Stimulated activated CD8-positive, alpha-beta memory T cell treated with anti-CD3 and anti-CD28 coated beads, Interleukin-15, amount 100 ng/mL, for 4 hours (primary cell): ENCODE data around the gene INPP5E.

Experiments
- DNase-seq, 2 donors: peaks; one replicate each; pipeline ENCODE4 v3.0.0-alpha.2; 2020; ENCODE audit warnings: low read depth in 2 of 2

INPP5E gene

DNA sequence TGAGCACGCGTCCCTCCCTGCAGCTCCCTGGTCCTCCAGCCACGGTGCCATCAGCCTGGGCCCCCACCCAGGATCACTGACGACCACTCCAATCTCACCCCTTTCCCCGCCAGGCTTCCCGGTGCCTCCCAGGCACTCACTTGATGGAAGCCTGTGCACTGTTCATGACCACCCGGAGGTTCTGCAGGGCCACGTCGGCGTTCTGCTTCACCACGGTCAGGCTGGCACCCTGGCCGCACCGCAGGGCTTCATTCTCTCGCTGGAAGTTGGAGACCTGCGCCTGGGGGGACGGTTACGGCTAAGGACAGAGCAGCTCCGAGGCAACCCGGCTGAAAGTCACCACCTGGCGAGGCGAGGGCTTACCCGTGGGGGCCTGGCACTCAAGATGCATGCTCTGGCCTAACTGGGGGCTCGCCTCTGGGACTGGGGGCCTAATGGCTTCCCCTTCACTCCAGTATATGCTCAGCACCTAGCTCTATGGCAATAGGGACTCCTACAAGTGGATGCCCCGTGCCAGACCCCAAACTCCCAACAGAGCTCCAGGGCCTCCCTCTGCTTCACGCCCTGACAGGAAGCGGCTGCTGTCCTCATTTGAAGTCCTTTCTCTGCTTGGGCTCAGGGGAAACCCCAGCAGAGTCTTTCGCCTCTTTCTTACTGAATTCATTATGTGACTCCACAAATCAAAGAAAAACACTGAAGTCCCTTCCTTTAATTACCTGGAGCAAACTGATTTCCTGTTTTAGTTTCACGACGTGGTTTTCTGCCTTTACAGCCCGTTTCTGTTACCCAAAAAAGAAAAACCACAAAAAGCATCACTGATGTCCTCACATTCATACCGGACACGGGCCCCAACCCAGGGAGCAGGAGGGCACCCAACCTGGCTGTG, 35.5 kb downstream of the INPP5E start:
- DNase-seq: no peak

DNA sequence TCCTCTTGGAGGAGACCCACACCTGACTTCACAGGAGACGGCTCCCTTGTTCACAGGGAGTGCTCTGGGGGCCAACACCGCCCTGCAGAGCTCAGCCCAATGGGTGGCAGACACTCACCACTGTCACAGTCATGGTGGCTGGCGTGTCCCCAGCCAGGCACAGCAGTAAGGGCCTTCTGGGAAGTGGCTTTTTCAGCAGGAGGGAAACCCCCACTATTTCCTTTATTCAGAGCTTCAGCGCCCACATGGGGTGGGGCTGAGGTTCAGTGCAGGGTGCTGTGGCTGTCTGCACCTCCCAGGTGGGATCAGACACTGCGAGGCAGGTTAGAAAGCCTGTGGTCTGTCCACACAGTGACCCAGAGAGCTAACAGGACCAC, 36.1 kb downstream of the INPP5E start:
- peak; percentile 59 to 73 for DNase-seq

DNA sequence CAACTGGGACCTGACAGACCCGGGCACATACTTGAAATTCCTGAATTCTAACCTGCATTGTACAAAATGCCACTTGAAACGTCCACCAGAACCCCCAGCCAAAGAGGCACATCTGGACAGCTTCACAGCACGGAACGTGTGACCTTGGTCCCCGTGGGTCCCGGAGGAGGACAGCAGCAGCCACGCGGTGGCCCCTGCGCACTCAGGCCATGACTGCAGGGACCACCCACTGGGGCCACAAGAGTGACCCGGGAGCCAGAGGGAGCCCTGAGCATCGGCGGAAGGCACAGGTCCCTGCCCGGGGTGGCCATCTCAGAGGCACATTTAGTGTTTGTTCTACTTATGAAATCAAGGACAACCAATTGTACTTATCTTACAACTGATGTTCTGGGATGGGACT, 37.6 kb downstream of the INPP5E start:
- no peak for DNase-seq

DNA sequence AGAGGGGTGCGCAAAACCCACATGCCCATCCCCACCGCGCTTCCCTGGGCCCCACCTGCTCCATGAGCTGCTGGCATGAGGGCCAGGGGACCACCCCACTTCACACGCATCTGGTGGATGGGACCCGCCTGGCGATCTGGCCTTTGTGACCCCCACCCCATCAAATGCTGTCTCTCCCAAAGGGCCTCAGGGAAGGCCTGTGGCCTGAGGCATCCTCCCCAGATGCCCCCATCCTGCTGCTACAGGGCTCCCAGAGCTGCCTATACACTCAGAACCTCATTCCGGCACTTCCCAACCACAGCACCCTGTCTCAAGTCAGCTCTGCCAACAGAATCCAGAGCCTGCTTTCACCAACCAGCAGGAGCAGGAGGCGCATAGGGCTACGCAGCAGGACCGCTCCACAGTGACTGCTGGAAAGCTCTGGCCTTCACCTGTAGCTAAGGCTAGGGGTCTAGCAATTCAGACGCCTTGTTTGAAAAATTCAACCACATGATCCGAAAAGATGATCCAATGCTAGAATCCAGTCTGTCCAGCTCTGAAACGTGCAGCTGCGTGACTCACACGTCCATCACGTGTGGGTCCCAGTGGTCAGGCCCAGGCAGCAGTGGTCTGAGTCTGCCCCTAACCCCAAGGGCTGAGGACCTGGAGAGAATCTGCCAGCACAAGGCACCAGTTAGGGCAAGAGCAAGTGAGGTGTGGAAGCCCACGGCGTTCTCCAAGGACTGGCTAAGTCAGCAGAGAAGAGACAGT, 38.3 kb downstream of the INPP5E start:
- no peak for DNase-seq

GRCh38 chr9:136400038-136400834, 39.4 kb downstream of the INPP5E start, which contains the start of gene SNAPC4:
Gene SNAPC4 (minus strand): TSS chr9:136400170. CDS start chr9:136398428, 1,742 bp downstream.
- peak; percentile 60 to 73 for DNase-seq

- DNase-seq: no peak
Measured at GRCh38 chr9:136399176-136400037, 40.2 kb downstream of the INPP5E start.

- no peak for DNase-seq
Measured at GRCh38 chr9:136398286-136398685, 41.4 kb downstream of the INPP5E start.

GRCh38 chr9:136397643-136398042, 42.0 kb downstream of the INPP5E start:
- no peak for DNase-seq

DNA sequence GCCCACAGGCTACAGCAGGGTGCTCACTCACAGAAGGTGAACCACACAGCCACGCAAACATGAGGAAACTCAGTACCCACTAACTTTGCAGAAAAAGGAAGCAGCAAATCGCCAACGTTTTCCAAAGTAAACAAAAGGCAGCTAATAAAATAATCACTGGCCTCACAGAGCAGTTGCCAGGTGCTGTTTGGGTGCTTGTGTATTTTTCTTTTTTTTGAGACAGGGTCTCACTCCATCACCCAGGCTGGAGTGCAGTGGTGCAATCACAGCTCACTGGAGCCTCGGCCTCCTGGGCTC, 43.5 kb downstream of the INPP5E start:
- DNase-seq: no peak

DNA sequence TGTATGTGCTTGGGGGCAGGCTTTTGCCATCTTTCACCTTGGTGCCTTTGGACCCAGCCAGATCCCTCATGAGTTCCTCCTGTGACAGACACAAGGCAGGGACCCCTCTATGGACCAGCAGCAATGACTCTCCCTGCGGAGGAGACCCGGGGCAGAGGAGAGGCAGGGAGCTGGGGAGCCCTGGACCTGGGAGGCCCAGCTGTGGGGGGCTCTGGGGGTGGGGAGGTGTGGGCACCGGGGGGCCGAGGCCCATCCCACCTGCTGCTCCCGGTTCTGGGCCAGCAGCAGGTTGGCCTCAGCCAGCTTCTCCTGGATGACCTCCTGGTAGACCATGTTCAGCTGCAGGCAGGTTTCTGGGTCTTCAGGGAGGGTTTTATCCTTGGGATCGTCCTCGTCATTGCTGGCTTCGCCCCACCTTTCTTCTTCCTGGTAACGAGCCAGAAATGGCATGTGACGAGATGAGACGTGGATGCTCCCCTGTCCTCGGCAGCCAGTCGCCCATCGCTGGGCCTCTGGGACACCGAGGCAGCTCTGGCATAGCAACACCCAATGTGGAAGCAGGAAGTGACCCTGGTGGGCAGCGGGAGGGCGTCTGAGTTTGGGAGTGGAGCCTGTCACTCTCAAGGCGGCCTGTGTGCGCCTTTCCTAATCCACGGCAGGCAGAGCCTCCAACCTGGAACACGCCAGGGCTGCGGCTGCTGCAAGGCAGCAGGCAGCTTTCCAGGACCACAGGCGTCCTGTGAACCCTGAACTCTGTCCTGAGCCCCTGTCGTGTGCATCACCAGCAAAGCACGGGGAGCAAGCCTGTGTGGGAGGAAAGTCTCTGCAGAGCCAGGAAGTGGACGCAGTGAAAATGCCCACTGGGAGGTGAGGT, 44.1 kb downstream of the INPP5E start:
- DNase-seq: no peak

GRCh38 chr9:136395020-136395340, 44.7 kb downstream of the INPP5E start:
- DNase-seq: no peak

- no peak for DNase-seq
Measured at GRCh38 chr9:136394312-136395019, 45.2 kb downstream of the INPP5E start.

DNA sequence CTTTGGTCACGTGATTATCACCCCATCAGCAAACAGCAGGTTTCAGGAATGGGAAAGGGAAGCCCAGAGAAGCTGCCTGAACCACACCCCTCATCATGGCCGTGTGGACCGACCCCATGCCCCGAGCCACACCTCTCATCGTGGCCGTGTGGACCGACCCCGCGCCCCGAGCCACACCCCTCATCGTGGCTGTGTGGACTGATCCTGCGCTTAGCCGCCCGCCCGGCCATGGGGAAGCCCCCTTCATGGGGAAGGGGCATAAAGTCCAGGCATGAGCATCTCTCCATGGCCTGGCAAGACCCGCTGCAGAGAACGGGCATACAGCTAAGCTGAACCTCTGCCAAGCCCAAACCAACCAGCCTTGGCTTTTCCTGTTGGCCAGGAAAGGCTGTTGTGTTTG, 46.1 kb downstream of the INPP5E start:
- DNase-seq: no peak

DNA sequence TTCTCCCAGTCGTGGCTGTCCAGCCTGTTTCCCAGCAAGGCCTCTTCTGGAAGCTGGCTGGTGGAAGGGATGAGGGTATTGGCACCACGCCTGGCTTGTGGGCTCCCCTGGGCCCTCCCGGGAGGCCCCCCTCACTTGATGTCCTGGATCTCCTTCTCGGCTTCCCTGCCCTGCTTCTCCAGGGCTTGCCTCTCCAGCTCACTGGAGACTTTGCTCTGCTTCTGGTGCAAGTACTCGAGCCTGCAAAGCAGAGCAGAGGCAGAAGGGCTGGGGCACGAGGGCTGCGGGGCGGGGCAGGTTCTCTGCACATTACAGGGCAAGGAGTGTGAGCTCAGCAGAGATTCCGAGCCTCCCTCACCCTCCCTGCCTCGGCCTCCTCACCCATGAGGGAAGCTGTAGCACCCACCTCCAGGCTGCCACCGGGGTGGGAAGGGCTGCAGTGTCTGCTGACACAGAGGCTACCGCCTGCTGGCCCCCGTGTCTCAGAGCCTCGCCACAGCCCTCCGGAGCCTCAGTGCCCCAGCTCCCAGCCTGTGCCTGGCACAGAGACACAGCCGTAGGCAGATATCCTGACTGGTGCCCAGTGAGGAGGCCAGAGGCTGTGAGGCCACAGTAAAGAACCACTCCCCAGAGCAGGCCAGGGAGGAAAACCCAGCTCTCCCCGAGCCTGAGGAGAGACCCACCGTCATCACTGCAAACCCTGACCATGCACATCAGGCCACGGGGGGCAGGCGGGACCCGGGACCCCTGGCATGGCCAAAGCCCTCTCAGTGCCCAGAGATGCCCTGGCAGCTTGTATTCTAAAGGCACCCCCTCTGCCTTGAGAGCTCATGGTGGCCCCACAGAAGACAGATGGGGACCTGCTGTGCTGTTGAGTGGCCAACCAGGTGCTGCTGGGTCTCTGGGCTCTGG, 46.9 kb downstream of the INPP5E start:
- DNase-seq: no peak

- no peak for DNase-seq
Measured at GRCh38 chr9:136391737-136392537, 47.7 kb downstream of the INPP5E start.

DNA sequence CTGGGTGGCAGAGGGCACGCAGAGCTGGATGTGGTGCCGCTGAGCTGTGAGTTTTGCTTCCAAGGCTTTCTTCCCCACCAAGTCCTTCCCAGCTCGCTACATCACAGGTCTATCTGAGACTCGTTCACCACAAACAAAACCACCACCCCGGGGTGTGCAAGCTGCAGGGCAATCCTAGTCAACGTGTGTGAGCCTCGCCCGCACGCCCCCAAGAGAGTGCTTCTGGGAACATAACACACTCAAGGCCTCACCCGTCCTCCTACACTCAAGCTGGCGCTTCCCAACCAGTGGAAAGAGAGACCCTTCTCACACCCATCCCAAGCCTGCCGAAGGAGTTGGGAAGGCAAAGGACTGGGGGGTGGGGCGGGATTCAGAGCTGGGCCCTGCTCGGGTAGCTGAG, 50.2 kb downstream of the INPP5E start:
- no peak for DNase-seq

DNA sequence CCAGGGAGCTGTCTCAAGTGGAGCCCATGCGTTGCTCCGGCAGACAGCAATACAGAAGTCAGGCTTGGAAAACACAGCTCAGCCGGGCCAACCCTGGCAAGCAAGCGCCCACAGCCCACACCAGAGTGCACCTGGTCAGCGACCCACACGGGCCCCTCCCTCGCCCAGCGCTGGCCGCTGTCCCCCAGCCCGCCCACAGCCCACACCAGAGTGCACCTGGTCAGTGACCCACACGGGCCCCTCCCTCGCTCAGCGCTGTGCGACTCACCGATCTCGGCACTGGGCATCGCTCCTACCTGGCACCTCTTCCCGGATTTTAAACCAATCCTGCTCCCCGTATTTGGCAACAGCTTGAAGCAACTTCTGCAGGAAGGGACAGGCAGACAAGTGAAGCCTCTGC, 52.4 kb downstream of the INPP5E start:
- DNase-seq: no peak

GRCh38 chr9:136386018-136386417, 53.6 kb downstream of the INPP5E start:
- DNase-seq: no peak
